Stimulated activated CD4-positive, alpha-beta T cell treated with anti-CD3 and anti-CD28 coated beads, Interleukin-15, amount 100 ng/mL, for 1 hour (primary cell): Measurements from ENCODE around the gene PER3.

Source experiments
- DNase-seq, 2 donors: peaks; one replicate each; pipeline ENCODE4 v3.0.0-alpha.2; 2020; ENCODE audit warnings: low read depth in 1 of 2, low spot score in 1 of 2

PER3 gene

GRCh38 chr1:7831458-7831857 lies 47.4 kb downstream of the PER3 start:
- no peak for DNase-seq

DNA sequence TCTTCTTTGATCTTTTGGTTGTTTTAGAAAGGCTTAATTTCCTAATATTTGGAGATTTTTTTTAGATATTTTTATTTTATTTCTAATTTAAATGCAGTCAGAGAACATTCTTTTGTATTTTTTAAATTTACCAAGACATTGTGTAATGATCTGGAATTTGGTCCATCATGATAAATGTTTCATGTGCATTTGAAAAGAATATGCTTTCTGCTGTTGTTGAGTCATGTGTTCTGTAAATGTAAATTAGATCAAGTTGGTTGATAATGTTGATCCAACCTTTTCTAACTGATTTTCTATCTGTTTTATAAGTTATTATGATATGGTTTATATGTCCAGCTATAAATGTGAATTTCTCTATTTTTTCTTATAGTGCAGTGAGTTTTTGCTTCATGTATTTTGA lies 48.9 kb downstream of the PER3 start:
- DNase-seq = no peak

- no peak for DNase-seq
Observed at GRCh38 chr1:7838714-7839113, 54.6 kb downstream of the PER3 start.

DNA sequence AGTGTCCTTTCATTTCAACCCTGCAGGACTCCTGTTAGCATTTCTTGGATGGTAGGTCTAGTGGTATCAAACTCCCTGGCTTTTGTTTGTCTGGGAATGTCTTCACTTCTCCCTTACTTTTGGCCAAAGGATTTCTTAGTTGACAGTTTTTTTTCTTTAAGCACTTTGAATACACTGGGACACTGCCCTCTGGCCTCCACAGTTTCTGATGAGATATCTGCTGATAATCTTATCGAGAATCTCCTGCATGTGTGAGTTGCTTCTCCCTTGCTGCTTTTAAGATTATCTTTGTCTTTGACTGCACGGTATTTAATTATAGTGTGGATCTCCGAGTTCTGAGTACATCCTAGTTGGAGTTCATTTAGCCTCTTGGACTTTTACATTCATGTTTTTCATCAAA lies 55.4 kb downstream of the PER3 start:
- no peak for DNase-seq

GRCh38 chr1:7842517-7842916 lies 58.4 kb downstream of the PER3 start:
- DNase-seq = no peak

- no peak for DNase-seq
Observed at GRCh38 chr1:7845761-7846160, 61.7 kb downstream of the PER3 start.

DNA sequence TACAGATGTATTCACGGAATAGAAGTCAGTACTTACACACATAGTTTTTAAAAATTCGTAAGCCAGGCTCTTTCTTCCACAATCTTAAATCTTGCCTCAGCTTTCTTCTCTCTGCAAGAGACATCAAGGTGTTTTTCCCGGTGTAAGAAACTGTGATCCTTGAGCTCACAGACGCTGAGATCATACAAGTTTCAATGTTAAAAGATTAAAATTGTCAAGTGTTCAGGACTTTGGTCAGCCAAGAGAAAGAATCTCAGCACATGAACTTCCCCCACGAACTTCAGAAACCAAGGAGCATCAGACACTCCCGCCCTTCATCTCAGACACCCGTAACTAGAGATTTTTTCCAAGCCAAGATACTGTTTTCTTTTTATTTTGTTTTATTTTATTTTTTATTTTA lies 62.6 kb downstream of the PER3 start:
- DNase-seq = no peak

DNA sequence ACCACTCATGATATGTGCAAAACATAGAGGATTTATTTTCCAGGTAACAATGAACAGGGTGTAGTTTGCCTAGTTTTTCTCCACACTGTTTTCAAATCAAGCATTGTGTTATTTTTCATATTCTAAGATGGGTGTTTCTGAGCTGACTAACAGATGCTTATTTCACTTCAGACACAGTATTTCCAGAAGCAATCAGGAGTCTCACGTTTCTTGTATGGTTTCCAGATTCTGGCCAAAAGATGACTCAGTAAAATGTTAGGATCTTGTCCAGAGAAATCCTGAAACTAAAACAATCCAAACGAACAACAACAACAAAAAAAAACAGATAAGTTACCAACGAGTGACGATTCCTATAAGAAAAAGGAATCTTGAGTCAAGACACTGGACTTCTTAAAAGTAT lies 63.5 kb downstream of the PER3 start:
- DNase-seq = no peak

DNA sequence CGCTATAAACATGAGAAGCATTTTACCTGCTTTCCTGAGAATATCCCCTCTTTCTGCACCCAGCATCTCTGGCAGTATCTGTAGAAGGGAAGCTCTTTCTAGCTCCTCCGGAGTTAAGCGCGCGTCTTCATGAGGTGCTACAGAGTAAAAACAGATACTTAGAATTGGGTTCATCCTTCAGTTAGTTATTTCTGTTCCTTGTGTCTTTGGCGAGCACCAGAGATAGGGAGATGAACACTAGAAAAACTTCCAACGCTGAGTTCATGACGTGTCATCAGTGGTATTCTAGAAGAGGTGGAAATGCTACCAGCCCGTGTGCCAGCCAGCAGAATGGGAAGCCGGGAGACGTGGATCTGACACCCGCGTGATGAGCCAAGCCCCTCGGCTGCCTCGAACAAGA lies 66.7 kb downstream of the PER3 start:
- DNase-seq = no peak

- no peak for DNase-seq
Observed at GRCh38 chr1:7852804-7853683, 69.0 kb downstream of the PER3 start, which contains the start of gene UTS2. UTS2 (minus strand) TSS chr1:7853065; CDS start chr1:7853003, 62 bp downstream.

DNA sequence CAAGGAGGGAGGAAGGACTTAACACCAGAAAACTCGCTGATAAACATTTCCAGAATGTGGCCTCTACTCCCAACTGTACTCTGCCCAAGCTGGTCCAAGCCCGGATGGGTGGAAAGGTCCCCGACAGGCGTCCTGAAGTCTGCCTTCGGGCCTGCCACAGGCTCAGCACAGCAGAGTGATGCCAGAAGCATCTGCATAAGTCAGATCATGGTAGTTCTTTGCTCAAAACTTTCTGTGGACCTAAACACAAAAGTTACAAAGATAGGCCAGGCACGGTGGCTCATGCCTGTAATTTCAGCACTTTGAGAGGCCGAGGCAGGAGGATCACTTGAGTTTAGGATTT lies 69.6 kb downstream of the PER3 start:
- no peak for DNase-seq

GRCh38 chr1:7856345-7856744 lies 72.3 kb downstream of the PER3 start:
- DNase-seq = no peak

DNA sequence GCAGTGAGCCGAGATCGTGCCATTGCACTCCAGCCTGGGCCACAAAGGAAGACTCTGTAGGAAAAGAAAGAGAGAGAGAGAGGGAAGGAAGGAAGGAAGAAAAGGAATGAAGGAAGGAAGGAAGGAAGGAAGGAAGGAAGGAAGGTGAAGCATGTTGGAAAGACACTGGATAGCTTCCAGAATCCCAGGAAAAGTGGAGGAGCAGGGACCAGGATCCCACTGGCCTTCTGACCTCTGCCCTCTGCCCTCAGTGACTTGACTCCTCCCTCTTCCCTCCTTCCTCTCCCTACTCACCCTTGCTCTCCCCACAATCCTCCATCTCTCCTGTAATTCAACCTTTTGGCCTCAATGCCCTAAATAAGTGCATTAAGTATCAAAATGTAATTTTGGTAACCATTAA lies 72.9 kb downstream of the PER3 start:
- no peak for DNase-seq

GRCh38 chr1:7857985-7858384 lies 73.9 kb downstream of the PER3 start:
- no peak for DNase-seq

GRCh38 chr1:7859406-7859805 lies 75.3 kb downstream of the PER3 start:
- no peak for DNase-seq

DNA sequence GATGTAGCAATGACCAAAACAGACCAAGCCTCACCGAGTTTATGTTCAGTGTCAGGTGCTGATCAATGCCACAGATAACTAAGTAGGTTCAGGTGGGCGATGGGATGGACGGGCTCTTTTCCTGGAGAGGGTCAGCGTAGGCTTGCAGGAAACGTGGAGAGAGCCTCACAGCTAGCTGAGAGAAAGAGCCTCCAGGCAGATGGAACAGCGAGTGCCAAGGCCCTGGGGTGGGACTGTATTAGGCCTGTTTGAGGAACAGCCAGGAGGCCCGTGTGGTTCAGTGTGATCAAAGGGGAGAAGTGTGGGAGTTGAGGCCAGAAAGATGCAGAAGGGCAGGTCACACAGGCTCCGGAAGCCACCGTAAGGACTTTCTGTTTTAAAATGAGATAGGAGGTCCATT lies 76.0 kb downstream of the PER3 start:
- no peak for DNase-seq

GRCh38 chr1:7861452-7861851 lies 77.4 kb downstream of the PER3 start:
- no peak for DNase-seq

GRCh38 chr1:7862211-7863060 lies 78.3 kb downstream of the PER3 start:
- DNase-seq = no peak

GRCh38 chr1:7863756-7864328 lies 79.8 kb downstream of the PER3 start:
- no peak for DNase-seq

- DNase-seq = no peak
Observed at GRCh38 chr1:7865978-7866377, 81.9 kb downstream of the PER3 start.

- no peak for DNase-seq
Observed at GRCh38 chr1:7868070-7868780, 84.1 kb downstream of the PER3 start.
